Chondrocyte (in vitro differentiated cells): ENCODE results near the gene ARHGEF6. TPM values are rescaled to one million over a fixed set of nuclear protein-coding genes. Genes with fewer than 3 reads are reported as not detected.

Source experiments
- DNase-seq: peaks from one replicate; pipeline ENCODE4 v3.0.0; 2021; ENCODE audit warnings: mixed read lengths, low spot score
- H3K27ac Mint-ChIP-seq: one replicate; pipeline ENCODE4 v1.8.0; 2021; ENCODE audit warnings: mild to moderate bottlenecking, moderate library complexity, mixed read lengths; ENCODE audit not compliant: unreplicated experiment
- H3K27me3 Mint-ChIP-seq: 2 replicates; pipeline ENCODE4 v1.8.0; 2021; ENCODE audit warnings: low read depth, mixed read lengths
- H3K36me3 Mint-ChIP-seq: 2 replicates; pipeline ENCODE4 v1.8.0; 2021; ENCODE audit warnings: low read depth, mixed read lengths
- H3K4me1 Mint-ChIP-seq: 2 replicates; pipeline ENCODE4 v1.8.0; 2021; ENCODE audit warnings: low read depth, mild to moderate bottlenecking, mixed read lengths
- H3K4me3 Mint-ChIP-seq: one replicate; pipeline ENCODE4 v1.8.0; 2021; ENCODE audit warnings: mild to moderate bottlenecking, moderate library complexity, mixed read lengths; ENCODE audit not compliant: unreplicated experiment
- H3K9me3 Mint-ChIP-seq: 2 replicates; pipeline ENCODE4 v1.8.0; 2021; ENCODE audit warnings: low read depth, mixed read lengths
- total RNA-seq: library from RNA; stranded (reverse); gene quantifications from 3 replicates; pipeline ENCODE4 v1.2.1, GENCODE V29; 2021
- TF ChIP-seq, protein P1 (sequence below): fragments of 200-600 bp; sonication (generic); IDR thresholded peaks from 2 replicates; pipeline ENCODE4 v1.5.0; 2021; ENCODE audit warnings: antibody characterized with exemption, mild to moderate bottlenecking, moderate library complexity

Gene ARHGEF6
- total RNA-seq, 1 donor from 2014 or later = 12.2 TPM

DNA sequence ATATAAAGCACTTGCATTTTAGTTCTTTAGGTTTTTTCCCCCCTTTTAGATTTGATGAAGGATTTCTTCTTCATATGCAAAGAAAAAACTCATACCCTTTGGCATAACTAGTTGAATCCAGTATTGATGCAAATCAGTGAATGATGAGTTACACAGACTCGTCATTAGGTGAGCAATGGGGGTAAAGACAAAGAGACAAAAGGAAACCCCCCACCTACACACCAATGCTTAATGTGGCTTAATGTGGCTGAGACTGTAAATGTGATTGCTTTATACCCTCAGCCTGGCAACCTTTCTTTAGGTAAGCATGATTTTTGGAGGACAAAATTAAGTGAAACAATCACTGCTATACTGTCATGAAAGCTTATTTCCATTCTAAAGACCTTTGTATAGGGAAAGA is 93.3 kb downstream of the ARHGEF6 start:
- TF ChIP-seq, protein P1, sequence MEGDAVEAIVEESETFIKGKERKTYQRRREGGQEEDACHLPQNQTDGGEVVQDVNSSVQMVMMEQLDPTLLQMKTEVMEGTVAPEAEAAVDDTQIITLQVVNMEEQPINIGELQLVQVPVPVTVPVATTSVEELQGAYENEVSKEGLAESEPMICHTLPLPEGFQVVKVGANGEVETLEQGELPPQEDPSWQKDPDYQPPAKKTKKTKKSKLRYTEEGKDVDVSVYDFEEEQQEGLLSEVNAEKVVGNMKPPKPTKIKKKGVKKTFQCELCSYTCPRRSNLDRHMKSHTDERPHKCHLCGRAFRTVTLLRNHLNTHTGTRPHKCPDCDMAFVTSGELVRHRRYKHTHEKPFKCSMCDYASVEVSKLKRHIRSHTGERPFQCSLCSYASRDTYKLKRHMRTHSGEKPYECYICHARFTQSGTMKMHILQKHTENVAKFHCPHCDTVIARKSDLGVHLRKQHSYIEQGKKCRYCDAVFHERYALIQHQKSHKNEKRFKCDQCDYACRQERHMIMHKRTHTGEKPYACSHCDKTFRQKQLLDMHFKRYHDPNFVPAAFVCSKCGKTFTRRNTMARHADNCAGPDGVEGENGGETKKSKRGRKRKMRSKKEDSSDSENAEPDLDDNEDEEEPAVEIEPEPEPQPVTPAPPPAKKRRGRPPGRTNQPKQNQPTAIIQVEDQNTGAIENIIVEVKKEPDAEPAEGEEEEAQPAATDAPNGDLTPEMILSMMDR = no peak
- Mint-ChIP-seq H3K36me3 (no peaks in the 10 kb centered on the region), H3K4me3 (no peak overlapping the region), H3K9me3 (no peaks in the 10 kb centered on the region), H3K27me3 (no peaks in the 10 kb centered on the region), H3K4me1 (peaks cover 7% of the 10 kb centered on the region), H3K27ac (no peak overlapping the region)
- DNase-seq = no peak

DNA sequence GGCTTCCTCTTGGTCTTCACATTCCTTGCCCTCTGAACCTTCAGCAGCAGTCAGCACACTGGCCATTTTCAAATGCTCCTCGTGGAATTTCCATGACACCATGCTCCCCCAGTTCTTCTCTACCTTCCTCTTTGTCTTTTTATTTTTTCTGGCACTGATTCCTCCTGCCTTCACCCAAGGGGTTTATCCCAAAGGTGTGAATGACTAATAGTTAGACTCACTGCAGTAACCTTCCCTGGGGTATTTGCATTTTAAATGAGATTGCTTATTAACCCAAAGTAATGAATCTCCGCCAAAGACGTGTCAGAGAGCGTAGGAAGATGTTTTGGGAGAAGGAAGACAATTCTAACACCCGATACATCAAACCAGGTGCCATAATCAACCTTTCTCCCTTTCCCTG is 96.6 kb downstream of the ARHGEF6 start:
- no peaks in the 10 kb centered on the region for H3K9me3 Mint-ChIP-seq
- H3K4me1 Mint-ChIP-seq = peaks cover 2% of the 10 kb centered on the region
- H3K27ac Mint-ChIP-seq = no peak overlapping the region
- H3K4me3 Mint-ChIP-seq = no peak overlapping the region
- H3K27me3 Mint-ChIP-seq = no peaks in the 10 kb centered on the region
- no peaks in the 10 kb centered on the region for H3K36me3 Mint-ChIP-seq
- TF ChIP-seq, protein P1 = no peak
- DNase-seq = no peak

DNA sequence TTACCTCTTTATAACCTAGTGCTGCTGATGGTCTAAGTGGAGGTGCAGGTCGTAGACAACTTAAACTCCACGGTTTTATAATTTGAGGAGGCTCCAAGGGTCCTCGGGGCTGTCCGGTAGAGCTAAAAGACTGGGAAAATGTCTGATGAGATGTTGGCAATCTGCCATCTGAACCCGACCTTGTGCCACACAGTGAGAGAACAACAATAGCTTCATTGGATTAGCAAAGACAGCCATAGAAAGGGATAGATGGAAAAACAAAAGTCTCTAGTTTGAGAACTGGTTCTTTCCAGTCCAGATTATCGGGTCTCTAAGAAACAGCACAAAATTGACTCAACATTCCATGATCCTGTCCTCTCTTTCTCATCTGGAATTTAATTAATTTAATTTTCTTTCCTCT is 101.2 kb downstream of the ARHGEF6 start:
- no peaks in the 10 kb centered on the region for H3K27me3 Mint-ChIP-seq
- no peak overlapping the region for H3K4me3 Mint-ChIP-seq
- DNase-seq = no peak
- TF ChIP-seq, protein P1 = no peak
- no peaks in the 10 kb centered on the region for H3K9me3 Mint-ChIP-seq
- no peak overlapping the region for H3K27ac Mint-ChIP-seq
- H3K4me1 Mint-ChIP-seq = no peaks in the 10 kb centered on the region
- H3K36me3 Mint-ChIP-seq = peaks cover 1% of the 10 kb centered on the region

DNA sequence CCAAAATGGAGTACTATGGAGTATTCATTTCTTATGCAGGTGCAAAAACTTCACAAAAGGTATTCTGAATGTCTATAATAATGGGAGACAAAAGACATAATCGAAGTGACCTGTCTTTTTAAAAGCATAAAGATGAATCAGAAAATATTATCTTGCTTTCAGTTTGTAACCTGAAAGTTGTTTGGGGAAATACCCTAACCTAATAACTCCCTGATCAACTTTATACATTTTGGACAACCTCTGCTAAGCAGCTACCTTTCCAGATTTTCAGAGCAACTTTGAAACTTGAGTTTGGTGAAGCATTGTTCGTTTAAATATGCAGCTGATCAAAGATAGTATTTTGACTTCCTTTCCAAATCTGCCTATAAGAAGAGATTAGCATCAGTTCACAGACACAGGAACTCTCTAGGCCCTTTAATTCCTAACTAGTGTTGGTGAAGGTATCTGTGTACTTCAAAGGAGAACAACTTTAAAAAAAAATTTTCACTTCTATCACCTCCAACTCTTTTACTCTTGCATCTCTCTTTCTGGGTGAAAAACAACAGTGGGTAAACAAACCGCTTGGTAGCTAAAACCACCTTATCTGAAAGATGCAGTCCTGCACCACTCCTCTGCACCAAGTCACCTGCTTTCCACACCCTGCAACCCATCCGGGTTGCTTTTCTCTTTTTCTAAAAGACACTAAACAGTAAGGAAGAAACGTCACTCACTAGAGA is 106.3 kb downstream of the ARHGEF6 start:
- TF ChIP-seq, protein P1 = no peak
- DNase-seq = no peak
- Mint-ChIP-seq H3K4me3 (no peak overlapping the region), H3K36me3 (peaks cover 3% of the 10 kb centered on the region), H3K27me3 (no peaks in the 10 kb centered on the region), H3K4me1 (no peaks in the 10 kb centered on the region), H3K9me3 (peaks cover 5% of the 10 kb centered on the region), H3K27ac (no peak overlapping the region)

DNA sequence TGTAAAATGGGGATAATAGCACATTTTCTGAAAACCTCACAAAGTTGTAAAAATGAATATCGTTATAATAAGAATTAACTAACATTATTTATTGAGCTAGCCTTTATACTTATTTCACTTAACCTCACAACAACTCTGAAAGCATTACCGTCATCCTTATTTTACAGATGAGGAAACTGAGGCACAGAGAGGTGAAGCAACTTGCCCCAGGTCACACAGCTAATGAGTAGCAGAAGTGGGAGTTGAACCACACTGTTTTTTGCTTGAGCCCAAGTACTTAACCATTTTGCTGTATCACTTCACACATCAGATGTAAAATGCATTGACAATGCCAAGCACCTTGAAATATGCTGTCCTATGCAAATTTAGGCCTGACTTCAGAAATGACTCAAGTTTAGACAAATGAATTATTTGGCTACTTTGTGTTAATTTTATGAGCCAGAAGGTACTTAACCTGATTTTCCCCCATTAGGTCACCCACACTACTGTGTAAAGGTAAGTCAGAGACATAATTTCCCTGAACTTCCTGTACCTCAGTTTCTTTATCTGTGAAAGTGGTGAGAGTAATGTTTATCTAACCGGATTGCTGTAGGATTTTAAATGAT is 109.6 kb downstream of the ARHGEF6 start:
- Mint-ChIP-seq H3K27me3 (no peaks in the 10 kb centered on the region), H3K4me3 (no peak overlapping the region), H3K36me3 (peaks cover 13% of the 10 kb centered on the region), H3K27ac (no peak overlapping the region), H3K4me1 (no peaks in the 10 kb centered on the region), H3K9me3 (peaks cover 8% of the 10 kb centered on the region)
- no peak for DNase-seq
- TF ChIP-seq, protein P1 = no peak
